Suprapubic skin (tissue), 4 donors: Measurements from ENCODE around the gene TTC36.

Experiments
- CTCF ChIP-seq, 2 donors: fragments of 200-600 bp in 1 of 2; fragments of 450-650 bp in 1 of 2; sonication (generic) in 1 of 2; IDR thresholded peaks; one replicate each; pipeline ENCODE4 v1.5.1; 2016 to 2019; ENCODE audit warnings: antibody characterized with exemption in 2 of 2, mild to moderate bottlenecking in 1 of 2, moderate library complexity in 1 of 2
- EP300 ChIP-seq: sonication (generic); formaldehyde crosslinking; IDR thresholded peaks from one replicate; pipeline ENCODE4 v1.6.1; 2017; ENCODE audit warnings: antibody characterized with exemption
- POLR2A ChIP-seq, 2 donors: fragments of 450-650 bp; IDR thresholded peaks; one replicate each; pipeline ENCODE4 v1.6.1; 2017; ENCODE audit warnings: antibody characterized with exemption in 2 of 2, mild to moderate bottlenecking in 2 of 2, moderate library complexity in 2 of 2
- POLR2AphosphoS5 ChIP-seq, 3 donors: sonication (generic); formaldehyde crosslinking; IDR thresholded peaks; one replicate each; pipeline ENCODE4 v1.6.1; 2017; ENCODE audit warnings: antibody characterized with exemption in 3 of 3

- TF ChIP-seq CTCF (IDR thresholded peaks at IDR 0.05): no peak
- TF ChIP-seq EP300: no peak
- no peak for TF ChIP-seq POLR2A (IDR thresholded peaks at IDR 0.05)
- no peak for TF ChIP-seq POLR2AphosphoS5 (IDR thresholded peaks at IDR 0.05)
These were observed 1.2 kb downstream of the TTC36 start for GRCh38 chr11:118528511-118528910.
